Measurements from ENCODE around the gene FCHO2.
A peak's percentile ranks its signal among the peaks of the same experiment; 100 is the strongest.

DNA sequence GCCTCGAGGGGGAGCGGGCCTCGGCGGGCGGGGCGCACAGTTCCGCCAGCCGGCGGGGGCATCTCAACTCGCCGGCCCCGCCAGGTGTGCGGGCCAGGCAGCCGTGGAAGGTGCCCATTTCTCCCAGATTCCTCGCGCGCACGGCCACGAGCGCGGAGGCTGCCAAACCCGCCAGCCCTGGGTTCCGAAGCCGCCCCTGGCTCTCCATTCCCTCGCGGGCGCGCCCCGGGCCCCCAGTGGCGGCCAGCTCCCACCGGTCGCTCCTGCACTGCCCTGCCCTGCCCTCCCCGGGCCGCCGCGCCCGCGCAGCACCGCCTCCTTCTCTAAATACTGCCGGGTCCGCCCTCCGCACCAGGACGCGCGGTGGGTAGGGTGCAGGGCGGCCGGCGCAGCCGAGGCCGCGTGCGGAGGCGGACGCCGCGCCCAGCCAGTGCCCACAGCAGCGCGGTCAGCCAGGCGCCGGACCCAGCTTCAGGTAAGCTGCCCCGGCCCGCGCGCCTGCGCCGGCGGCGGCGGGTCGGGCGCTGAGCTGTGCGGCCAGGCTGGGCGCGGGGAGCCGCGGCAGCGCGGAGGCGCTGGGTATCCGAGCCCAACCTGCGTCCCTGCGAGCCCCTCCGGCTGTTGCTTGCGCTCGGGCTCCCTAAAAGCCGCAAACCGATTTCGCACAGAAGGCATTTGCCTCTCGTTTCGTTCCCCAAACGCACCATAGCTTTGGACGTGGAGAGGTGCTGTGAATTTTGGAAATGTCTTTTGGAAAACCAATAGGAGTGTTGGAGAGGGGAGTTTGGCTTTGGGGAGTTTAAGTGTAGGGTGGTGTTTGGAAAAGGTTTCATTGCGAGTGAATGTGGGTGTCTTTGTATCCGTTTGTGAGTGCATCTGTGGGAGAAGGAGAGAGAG is 164.6 kb downstream of the FCHO2 start, which contains the start of gene TMEM171:
- TF ChIP-seq, protein P1, sequence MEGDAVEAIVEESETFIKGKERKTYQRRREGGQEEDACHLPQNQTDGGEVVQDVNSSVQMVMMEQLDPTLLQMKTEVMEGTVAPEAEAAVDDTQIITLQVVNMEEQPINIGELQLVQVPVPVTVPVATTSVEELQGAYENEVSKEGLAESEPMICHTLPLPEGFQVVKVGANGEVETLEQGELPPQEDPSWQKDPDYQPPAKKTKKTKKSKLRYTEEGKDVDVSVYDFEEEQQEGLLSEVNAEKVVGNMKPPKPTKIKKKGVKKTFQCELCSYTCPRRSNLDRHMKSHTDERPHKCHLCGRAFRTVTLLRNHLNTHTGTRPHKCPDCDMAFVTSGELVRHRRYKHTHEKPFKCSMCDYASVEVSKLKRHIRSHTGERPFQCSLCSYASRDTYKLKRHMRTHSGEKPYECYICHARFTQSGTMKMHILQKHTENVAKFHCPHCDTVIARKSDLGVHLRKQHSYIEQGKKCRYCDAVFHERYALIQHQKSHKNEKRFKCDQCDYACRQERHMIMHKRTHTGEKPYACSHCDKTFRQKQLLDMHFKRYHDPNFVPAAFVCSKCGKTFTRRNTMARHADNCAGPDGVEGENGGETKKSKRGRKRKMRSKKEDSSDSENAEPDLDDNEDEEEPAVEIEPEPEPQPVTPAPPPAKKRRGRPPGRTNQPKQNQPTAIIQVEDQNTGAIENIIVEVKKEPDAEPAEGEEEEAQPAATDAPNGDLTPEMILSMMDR (IDR thresholded peaks at IDR 0.05): peak in 2 of 6 experiments; percentile 12 to 18
- peak; percentile 92 to 97 for TF ChIP-seq POLR2A (IDR thresholded peaks at IDR 0.05)
